Esophagus squamous epithelium (tissue), 4 donors: ENCODE data around the gene DCP1B.

Experiments used
- CTCF ChIP-seq, 6 experiments: fragments of 450-650 bp in 4 of 6; fragments of 200-600 bp in 2 of 6; sonication (generic) in 2 of 6; IDR thresholded peaks; one replicate each; pipeline ENCODE4 v1.5.1; 2016 to 2019; ENCODE audit warnings: antibody characterized with exemption in 6 of 6, mild to moderate bottlenecking in 4 of 6, moderate library complexity in 4 of 6
- POLR2A ChIP-seq, 4 donors: fragments of 450-650 bp; IDR thresholded peaks; one replicate each; pipeline ENCODE4 v1.6.1; 2017; ENCODE audit warnings: antibody characterized with exemption in 4 of 4, mild to moderate bottlenecking in 4 of 4, moderate library complexity in 3 of 4

- TF ChIP-seq CTCF (IDR thresholded peaks at IDR 0.05) = no peak
- no peak for TF ChIP-seq POLR2A (IDR thresholded peaks at IDR 0.05)
Measured at GRCh38 chr12:1929241-1929984, 74.8 kb downstream of the DCP1B start.
